NCI-H2196 treated with DMSO at 0.1 percent for 48 hours (cell line): ENCODE results near the gene ARHGAP5.

ENCODE experiments used
- DNase-seq: peaks from one replicate; lab custom pipeline; 2025; ENCODE audit not compliant: unreplicated experiment; lab: John Stamatoyannopoulos, UW

Gene ARHGAP5, protein sequence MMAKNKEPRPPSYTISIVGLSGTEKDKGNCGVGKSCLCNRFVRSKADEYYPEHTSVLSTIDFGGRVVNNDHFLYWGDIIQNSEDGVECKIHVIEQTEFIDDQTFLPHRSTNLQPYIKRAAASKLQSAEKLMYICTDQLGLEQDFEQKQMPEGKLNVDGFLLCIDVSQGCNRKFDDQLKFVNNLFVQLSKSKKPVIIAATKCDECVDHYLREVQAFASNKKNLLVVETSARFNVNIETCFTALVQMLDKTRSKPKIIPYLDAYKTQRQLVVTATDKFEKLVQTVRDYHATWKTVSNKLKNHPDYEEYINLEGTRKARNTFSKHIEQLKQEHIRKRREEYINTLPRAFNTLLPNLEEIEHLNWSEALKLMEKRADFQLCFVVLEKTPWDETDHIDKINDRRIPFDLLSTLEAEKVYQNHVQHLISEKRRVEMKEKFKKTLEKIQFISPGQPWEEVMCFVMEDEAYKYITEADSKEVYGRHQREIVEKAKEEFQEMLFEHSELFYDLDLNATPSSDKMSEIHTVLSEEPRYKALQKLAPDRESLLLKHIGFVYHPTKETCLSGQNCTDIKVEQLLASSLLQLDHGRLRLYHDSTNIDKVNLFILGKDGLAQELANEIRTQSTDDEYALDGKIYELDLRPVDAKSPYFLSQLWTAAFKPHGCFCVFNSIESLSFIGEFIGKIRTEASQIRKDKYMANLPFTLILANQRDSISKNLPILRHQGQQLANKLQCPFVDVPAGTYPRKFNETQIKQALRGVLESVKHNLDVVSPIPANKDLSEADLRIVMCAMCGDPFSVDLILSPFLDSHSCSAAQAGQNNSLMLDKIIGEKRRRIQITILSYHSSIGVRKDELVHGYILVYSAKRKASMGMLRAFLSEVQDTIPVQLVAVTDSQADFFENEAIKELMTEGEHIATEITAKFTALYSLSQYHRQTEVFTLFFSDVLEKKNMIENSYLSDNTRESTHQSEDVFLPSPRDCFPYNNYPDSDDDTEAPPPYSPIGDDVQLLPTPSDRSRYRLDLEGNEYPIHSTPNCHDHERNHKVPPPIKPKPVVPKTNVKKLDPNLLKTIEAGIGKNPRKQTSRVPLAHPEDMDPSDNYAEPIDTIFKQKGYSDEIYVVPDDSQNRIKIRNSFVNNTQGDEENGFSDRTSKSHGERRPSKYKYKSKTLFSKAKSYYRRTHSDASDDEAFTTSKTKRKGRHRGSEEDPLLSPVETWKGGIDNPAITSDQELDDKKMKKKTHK (N-terminal part only)

DNA sequence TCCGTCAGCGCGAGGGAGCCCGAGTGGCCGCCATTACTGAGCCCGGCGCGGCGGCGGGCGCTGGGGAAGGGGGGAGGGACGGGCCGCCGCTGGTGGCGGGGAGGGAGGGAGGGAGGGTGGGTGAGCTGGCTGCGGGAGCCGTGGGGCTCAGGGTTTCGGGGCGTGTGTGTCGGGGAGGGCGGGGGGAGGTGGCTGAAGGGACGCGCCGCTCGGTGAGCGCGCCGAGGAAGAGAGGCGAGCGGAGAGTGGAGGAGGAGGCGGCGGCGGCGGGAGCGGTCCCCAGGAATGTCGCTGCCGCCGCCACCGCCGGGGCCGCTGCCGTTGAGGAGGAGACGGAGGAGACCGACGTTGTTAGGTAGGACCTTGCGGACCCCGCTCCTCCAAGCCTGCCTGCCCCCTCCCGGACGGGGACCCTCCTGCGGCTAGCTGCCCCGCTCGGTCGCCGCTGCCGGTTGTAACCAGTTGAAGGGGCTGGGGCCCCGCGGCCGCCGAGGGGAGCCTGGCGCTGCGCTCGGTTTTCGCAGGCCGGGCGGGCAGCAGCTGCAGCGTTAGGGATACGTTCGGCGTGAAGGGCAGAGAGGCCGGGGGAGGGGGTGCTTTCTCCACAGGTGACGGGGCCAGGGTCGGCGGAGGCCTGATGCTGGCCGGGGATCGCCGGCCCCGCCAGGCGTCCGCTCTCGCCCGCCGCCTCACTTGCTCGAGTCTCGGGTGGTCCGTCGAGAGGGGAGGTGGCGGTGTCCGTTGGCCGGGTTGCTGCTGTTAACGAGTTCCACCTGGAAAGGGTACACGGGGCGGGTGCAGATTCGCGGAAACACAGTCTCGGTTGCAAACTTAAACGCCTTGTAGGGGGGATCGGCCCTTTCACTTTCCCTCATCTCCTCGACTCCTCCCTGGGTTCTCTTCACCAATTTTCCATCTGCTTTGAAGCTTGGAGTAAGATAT is at the start of gene ARHGAP5:
ARHGAP5 (plus strand) TSS at position 224 of the 942 bp plus-strand sequence. CDS start 13,366 bp downstream, outside the sequence.
- DNase-seq = no peak

DNA sequence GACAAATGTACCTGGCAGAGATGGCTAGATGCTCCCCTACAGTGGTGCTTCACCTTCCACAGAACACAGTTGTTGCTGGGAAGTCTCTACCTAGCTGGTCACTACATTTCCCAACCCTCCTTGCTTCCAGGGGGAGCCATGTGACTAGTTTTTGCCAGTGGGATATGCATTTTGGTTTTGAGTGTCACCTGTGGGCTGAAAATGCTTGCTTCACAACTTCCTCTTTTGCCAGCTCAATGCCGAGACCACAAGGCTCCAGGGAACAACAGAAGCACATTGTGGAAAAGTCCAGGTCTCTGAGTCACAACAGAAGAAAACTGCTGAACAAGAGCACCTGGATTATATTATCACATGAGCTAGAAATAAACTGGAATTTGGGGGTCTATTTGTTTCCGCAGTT is 48.5 kb upstream of the ARHGAP5 start:
- DNase-seq = no peak

DNA sequence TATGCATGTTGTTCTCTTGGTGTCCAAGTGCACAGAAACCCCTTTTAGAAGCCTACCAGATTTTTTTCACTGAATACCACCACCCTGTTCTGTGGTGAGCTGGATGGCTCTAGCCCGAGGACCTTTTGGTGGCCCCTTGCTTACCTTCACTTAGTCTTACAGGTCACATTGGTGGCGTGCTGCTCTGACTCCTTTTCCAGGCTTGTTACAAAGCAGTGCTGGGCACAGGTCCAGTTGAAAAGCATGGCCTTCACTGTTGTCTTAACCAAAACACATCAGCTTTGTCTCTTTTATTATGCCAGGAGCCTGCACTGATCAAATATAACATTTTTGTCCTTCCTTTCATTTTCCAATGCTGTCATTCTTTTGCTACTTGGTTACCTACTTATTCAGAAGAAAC is 43.6 kb upstream of the ARHGAP5 start:
- DNase-seq = no peak

DNA sequence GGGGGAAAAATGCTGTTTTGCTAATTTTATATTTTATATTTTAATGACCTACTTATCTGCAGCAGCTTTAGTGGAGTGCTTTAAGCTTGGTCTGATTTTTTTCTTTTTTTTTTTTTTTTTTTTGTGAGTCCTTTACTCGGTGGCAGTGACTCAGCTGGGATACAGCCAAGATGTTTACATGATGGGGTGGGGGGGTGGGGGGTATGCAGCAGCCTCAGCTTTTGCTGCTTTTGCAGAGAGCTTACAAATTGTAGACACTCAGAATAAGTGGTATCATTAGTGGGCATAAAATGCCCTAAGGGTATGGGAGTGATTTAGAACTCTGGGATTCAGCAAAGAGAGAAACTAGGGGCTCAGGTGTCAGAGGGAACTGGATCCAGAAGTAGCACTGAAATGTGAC is 38.2 kb upstream of the ARHGAP5 start:
- no peak for DNase-seq

DNA sequence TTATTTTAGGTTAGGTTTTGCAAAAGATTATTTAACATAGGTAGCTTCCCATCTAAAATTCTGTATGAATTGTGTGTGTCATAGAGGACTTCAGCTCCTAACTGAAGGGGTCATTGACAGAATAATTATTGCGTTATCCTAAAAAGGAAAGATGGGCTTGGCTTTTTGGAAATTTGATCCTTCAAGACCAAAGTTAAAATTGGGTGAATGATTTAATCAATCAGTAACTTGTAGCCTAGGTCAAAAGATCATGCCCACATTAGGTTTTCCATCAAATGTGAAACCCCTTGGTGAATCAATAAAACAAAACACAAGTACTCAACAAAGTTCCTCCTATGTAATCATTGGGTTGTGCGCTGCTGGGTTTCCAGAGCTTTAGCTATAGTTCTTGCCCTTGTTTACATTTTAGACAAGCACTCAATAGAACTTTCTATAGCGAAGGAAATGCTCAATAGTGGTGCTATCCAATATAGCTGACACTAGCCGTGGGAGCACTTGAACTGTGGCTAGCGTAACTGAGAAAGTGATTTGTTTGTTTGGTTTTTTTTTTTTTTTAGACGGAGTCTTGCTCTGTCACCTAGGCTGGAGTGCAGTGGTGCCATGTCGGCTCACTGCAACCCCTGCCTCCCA is 37.6 kb upstream of the ARHGAP5 start:
- no peak for DNase-seq

DNA sequence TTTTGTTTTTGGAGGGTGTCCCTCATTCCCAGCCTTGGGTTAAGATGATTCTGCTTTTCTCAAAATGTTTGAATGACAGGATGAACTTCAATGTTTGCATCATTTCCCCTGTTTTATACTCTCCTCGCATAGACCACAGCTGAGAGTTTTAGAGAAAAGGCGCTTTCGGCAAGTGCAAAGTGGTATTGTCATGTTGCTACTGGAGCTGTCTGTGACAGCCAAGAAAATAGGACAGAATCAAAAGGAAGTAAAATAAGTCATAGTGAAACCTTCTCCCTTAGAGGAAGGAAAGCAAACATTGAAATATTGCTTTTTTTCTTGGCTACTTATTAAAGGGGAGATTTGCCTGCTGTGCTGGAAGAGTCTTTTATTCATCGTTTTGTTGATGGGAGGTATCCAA is 33.5 kb upstream of the ARHGAP5 start:
- DNase-seq = no peak

DNA sequence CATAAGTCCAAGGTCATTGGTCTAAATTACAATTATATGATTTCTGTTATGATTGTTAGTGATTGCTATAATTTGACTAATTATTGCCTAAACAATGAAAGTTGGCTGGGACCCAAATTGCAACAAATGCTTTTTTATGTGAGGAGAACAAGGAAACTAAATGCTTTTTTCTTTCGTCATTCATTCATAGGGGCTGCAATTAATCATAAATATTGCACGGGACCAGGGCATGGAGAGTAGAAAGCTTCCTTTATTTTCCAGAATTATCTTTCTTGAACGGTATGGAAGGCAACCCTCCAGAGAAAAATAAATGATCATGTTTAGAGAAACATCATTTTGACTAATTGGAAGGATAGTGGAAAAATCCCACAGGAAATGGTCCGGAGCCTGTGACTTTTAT is 32.6 kb upstream of the ARHGAP5 start:
- DNase-seq = no peak

DNA sequence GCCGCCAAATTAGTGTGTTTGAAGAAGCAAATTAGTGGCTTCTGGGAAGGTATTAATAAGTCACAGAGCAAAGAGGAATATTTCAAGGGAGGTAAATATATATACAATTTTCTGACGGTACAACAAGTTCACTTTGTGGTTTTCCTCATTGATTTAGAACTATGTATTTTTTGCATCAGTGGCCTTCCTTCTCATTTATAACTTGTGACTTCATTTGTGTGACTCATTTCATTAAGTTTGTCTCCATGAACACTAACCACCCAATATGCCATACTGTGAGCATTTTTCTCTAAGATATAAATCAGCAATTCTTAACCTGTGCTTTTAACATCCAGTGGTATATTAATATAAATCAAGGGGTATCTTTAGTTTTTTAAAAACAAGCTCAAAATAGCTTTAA is 29.3 kb upstream of the ARHGAP5 start:
- DNase-seq = no peak

DNA sequence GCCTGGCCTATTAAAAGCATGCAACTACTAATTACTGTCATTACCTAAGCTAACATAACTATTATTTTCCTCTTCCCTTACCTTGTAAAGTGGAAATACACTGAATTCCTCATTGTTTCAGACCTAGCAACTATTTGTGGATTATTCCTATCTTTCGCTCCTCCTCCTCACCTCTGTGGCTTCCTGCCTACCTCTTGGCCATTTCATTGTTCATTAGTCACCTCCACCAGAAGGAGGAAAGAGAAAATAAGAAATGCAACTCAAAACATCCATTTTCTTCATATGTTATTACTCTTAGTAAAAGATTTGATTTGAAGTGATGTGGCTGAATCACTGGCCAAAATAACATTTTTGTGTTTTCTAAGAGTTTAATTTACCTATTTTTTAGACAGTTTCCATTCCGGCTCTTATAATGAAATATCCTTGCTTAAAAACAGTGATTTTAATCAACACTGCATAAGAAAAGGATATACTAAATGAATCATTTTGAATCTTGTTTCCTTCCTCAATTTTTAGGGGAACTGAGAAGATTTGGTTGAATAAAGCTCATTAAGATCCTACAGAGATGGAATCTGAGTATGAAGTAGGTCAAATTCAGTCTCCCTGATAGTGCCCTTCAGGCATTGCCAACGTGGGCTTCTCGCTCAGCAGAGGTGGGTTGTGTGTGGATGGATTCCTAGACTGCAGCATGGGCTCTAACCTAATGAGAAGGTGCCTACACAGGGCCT is 27.6 kb upstream of the ARHGAP5 start:
- no peak for DNase-seq

DNA sequence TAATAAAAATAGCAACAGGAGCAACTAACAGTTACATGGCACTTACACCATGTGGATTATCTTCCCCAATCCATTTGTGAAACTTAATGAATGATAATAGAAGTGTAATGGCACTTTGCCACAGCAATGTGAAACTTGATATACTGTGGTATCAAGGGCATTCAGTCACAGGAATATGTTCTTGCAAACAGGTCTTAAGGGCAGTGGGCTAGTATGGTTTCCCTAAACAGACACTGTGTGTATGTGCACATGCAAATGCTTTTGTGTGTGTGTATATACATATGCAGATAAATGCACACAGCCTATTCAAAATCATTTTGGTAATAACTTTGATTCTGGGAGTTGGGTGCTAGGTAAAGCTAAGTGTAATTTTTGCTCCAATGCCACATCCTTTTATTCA is 26.2 kb upstream of the ARHGAP5 start:
- DNase-seq = no peak

DNA sequence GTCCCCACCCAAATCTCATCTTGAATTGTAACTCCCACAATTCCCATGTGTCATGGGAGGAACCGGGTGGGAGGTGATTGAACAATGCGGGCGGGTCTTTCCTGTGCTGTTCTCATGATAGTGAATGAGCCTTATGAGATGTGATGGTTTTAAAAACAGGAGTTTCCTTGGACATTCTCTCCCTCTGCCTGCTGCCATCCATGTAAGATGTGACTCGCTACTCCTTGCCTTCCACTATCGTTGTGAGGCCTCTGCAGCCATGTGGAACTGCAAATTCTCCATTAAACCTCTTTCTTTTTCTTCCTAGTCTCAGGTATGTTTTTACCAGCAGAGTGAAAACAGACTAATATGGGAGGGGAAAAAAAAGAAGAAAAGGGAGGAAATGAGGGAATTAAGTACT is 22.6 kb upstream of the ARHGAP5 start:
- no peak for DNase-seq

DNA sequence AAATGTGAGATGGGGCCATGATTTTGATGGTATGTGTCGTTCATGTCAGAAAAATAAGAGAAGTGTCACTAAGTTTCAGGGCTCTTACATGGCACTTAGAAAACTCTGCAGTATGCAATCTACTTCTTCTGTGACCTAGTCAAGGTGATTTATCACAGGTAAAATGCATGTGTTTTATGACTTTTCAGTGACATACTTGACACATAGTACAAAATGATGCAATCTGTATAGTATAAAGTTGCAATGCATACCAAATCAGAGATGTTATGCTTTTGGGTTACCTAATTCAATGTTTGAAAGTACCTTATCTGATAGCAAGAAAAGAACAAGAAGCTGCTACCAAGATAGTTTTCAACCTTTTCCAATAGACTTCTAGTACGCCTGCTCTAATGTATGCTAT is 21.9 kb upstream of the ARHGAP5 start:
- DNase-seq = no peak

DNA sequence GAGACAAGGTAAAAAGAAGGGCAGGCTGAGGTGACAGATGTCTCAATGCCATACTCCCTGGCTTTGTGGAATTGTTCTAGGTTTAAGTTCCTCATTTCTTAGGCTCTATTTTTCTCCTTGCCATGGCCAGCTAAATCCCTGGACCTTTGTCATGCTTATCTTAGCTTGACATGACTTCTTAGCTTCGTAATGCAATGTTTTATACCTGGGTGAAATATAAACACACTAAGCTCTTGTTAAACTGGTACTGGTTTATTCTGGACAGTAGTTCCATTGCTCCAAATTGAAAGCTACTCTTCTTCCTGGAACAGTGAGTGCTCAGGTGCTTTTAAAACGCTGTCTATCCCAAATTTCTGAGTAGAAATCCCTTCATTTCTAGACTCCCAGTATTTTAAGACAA is 17.4 kb upstream of the ARHGAP5 start:
- no peak for DNase-seq

DNA sequence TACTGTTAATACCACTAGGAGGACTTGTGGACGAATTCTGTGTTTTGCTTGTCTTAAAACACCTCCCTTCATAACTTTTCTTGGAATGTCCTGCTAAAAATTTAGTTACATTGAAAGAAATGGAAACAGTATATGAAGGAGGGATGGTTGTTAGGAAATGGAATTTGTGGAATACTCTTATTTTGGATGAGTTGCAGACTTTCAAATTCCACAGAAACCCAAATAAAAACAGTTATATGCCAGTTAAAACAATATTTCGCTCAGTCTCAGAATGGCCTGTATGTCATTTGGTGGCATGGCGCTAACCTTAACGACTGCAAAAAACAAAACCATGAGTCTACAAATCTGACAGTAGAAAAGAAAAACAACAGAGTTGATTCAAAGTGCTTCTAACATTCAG is 12.2 kb upstream of the ARHGAP5 start:
- DNase-seq = no peak

DNA sequence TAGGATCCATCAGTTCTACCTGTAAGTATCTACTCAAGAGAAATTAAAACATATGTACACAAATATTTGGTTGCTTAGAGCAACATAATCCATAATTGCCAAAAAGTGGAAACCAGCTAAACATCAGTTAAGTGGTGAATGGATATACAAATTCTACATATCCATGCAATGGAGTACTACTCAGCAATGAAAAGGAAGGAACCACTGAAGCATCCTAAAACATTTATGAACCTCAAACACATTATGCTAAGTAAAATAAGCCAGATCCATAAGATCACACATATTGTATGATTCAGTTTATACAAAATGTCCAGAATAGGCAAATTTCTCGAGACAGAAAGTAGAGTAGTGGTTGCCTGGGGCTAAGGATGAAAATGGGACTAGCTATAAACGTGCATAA is 8.4 kb upstream of the ARHGAP5 start:
- no peak for DNase-seq

DNA sequence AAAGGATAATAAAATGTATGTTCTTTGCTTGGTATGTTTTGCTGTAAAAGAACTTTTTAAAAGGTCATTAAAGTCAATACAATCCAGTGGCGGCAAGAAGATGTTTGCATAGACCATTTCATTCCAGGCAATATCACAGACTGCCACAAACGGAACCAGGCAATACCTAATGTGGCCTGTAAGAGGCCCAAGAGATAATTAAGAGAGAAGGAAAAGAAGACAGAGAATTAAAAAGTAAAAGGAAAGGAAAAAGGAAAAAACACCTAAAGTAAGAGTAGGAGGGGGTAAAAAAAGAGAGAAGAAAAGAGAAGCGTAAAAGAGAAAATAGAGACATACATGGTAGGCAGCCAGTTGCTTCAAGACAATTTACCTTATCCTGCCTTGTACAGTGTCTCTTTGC is 6.8 kb upstream of the ARHGAP5 start:
- no peak for DNase-seq

DNA sequence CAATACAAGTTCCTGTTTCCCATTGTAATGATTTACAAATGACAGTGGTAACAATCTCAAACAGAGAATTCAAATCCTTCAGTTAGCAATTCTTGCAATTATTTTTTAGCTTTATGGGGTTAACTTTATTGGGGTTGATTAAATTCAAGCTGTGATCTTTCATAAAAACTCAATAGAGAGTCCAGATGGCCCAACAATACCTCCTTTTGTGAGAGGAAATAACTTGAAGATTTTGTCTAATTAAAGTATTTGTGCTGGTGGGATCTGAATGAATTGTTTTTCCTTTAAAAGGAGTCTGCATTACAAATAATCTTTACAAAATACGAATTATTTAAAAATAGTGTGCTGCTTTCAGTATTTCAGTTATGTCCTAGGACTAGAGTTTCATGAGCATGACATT is 4.4 kb upstream of the ARHGAP5 start:
- DNase-seq = no peak

DNA sequence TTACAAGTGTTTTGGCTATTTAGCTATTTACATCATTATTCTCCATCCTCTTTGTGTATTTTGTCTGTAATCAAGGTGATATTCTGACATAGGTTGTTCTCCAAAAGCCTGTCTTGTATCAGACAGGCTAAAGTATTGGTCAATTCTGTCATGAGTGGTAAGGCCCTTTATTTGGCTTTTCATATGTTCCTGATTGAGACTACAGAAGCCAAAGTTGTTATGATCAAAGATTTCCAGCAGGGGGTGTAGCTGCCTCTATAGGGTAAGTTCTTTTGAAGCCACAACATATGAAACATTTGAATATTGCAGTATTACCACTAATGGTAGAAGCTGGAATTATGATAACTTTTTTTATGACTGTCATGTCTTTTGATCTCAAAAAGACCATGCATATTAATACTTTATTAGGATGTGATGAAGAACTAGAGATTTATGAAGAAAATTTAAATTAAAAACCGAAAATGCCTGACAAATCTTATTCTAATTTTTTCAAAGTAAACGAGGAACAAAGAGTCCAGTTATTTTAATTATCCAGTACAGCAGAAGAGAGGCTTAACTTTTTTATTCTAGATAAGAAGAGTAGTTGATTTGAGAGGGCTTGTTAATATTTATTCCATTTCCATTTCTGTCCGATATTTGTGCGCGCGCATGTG is 3.4 kb upstream of the ARHGAP5 start:
- DNase-seq = peak; percentile 58
